ENCODE measurements around the gene MAPK7. TPM values are rescaled to one million over a fixed set of nuclear protein-coding genes. Genes with fewer than 3 reads are reported as not detected.

MAPK7 gene
- total RNA-seq, 1 experiment from 2014 or later = 20.8 TPM

GRCh38 chr17:19384723-19385391 is 6.6 kb downstream of the MAPK7 start:
- peaks cover 5% of the 10 kb centered on the region for H3K36me3 ChIP-seq (ENCODE audit: control insufficient read depth, insufficient read depth, low read length)
- Mint-ChIP-seq H3K27ac (ENCODE audit: unreplicated experiment) (no peak overlapping the region), H3K4me3 (ENCODE audit: unreplicated experiment) (no peak overlapping the region), H3K4me1 (ENCODE audit: low read depth, unreplicated experiment) (peaks cover 8% of the 10 kb centered on the region), H3K36me3 (ENCODE audit: insufficient read depth, unreplicated experiment) (peaks cover 43% of the 10 kb centered on the region), H3K9me3 (ENCODE audit: unreplicated experiment) (no peaks in the 10 kb centered on the region), H3K27me3 (ENCODE audit: insufficient read depth, unreplicated experiment) (no peaks in the 10 kb centered on the region)
- H3K9me3 ChIP-seq = no peaks in the 10 kb centered on the region
- no TSS peak for BruUV-seq (replicated peaks)
- peaks cover 16% of the 10 kb centered on the region; the same call in 1 of the 2 replicates for H3K4me1 ChIP-seq
- ChIA-PET CTCF (no interaction called here), POLR2A (no interaction called here)
- no peak overlapping the region for H3K4me3 ChIP-seq (ENCODE audit: low read depth, low read length)
- no peak for DNase-seq
- TF ChIP-seq CTCF (IDR thresholded peaks at IDR 0.05; ENCODE audit: insufficient read depth in 1 of 2, low read depth in 1 of 2, low read length in 1 of 2, severe bottlenecking in 1 of 2, unreplicated experiment in 1 of 2) = no peak
- no peaks in the 10 kb centered on the region for H3K27me3 ChIP-seq (replicated peaks; ENCODE audit: control insufficient read depth, insufficient read depth, low read length)
- intact Hi-C loops (cut with micrococcal nuclease; ENCODE audit: unreplicated experiment) = no loop called here

GRCh38 chr17:19385521-19385983 is 7.3 kb downstream of the MAPK7 start:
- peaks cover 8% of the 10 kb centered on the region for H3K4me1 Mint-ChIP-seq (ENCODE audit: low read depth, unreplicated experiment)

More at GRCh38 chr17:19385521-19385983, 7.3 kb downstream of the MAPK7 start:
- no TSS peak for BruUV-seq (replicated peaks)
- H3K4me3 Mint-ChIP-seq (ENCODE audit: unreplicated experiment) = no peak overlapping the region
- DNase-seq = no peak
- H3K27me3 Mint-ChIP-seq (ENCODE audit: insufficient read depth, unreplicated experiment) = no peaks in the 10 kb centered on the region
- Histone ChIP-seq H3K9me3 (no peaks in the 10 kb centered on the region), H3K27me3 (replicated peaks; ENCODE audit: control insufficient read depth, insufficient read depth, low read length) (no peaks in the 10 kb centered on the region), H3K36me3 (ENCODE audit: control insufficient read depth, insufficient read depth, low read length) (peaks cover 5% of the 10 kb centered on the region), H3K4me1 (peaks cover 16% of the 10 kb centered on the region; the same call in 1 of the 2 replicates), H3K4me3 (ENCODE audit: low read depth, low read length) (no peak overlapping the region)
- ChIA-PET POLR2A (interaction anchor here (1.4 kb wide), 1 partner anchor 8 kb away, joined by 15 read pairs; the partner anchor contains the start of gene MAPK7), CTCF (no interaction called here)
- intact Hi-C loops (cut with micrococcal nuclease; ENCODE audit: unreplicated experiment) = no loop called here
- peaks cover 36% of the 10 kb centered on the region for H3K36me3 Mint-ChIP-seq (ENCODE audit: insufficient read depth, unreplicated experiment)
- TF ChIP-seq CTCF (IDR thresholded peaks at IDR 0.05; ENCODE audit: insufficient read depth in 1 of 2, low read depth in 1 of 2, low read length in 1 of 2, severe bottlenecking in 1 of 2, unreplicated experiment in 1 of 2) = no peak
- no peak overlapping the region for H3K27ac Mint-ChIP-seq (ENCODE audit: unreplicated experiment)
- H3K9me3 Mint-ChIP-seq (ENCODE audit: unreplicated experiment) = no peaks in the 10 kb centered on the region
